GM04504 (cell line): ENCODE results near the gene ARV1.

Experiments
- DNase-seq: peaks from one replicate; pipeline ENCODE4 v3.0.0-alpha.2; 2012; ENCODE audit warnings: low read depth

ARV1 gene

DNA sequence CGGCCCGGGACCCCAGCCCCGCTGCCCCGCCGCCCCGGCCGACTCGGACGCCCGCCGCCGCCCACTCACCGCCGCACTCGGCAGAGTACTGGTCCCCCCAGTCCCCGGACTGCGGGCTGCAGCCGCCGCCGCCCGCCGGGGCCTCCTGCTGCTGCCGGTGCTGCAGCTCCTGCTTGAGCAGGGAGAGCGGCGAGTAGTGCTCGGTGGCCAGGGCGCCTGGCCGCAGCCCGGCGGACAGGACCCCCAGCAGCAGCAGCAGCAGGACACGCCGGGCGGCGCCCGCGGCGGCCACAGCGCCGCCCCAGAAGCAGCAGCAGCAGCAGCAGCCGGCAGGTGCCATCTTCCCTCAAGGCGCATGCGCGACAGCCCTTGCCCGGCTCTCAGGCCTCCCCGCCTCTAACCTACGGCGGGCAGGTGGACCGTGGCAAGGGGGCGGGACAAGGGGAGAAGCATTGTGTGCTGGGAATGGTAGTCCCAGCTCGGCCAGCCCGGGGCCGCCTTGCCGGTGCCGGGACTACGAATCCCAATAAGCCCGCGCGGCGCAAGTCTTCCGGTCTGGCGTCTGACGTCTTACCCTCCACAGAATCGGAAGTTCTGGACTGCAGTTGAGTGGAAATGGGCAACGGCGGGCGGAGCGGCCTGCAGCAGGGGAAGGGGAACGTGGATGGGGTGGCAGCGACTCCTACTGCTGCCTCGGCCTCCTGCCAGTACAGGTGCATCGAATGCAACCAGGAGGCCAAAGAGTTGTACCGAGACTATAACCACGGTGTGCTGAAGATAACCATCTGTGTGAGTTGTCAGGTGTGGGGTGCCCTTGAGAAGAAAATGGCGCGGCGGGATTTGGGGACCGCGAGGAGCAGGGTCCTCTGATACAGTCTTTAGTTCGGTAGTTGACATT is at the start of gene ARV1, which contains the start of gene TTC13:
Gene ARV1 (plus strand): TSS at position 604 of the 898 bp plus-strand sequence. CDS start 12 bp downstream, at position 616.
Gene TTC13 (minus strand): TSS at position 371 of the 898 bp plus-strand sequence. CDS start 31 bp downstream, at position 340.
- peak; percentile 95 for DNase-seq

DNA sequence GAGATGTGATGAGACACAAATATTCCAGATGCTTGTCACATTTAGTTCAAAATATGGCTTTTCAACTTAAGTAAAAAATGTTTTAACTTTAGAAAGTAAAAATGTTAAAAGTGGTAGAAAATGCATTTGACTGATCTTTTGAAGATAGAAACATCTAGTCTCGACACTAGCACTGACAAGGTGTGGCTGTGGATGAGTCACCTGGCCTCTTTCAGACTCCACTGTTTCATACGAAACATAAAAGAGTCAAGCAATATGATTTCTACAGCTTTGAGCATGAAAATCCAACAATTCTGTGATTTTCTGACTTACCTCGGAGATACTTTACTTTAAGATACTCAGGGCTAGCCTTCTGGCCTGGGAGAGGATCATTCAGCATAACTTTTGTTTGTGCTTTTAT is 47.9 kb upstream of the ARV1 start:
- DNase-seq, result no peak

- DNase-seq, result no peak
These were observed 43.0 kb upstream of the ARV1 start for GRCh38 chr1:230935852-230936251.

DNA sequence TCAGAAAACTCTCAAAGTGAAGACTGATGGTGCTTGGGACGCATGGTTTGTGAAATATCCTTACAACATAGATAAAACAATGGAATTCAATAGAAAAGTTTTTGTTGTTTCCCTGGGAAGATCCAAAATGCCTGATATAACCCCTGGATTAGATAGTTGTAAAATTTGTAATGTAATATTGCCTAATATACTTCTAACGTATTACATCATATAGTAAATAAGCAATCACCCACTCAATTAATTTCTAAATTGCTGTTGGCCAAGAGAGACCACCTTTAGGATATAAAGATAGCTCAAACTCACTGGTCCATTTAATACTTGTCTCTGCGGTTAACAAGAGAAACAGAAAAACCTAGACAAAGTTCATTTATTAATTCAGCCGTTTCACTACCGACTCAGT is 42.4 kb upstream of the ARV1 start:
- DNase-seq, result no peak

DNA sequence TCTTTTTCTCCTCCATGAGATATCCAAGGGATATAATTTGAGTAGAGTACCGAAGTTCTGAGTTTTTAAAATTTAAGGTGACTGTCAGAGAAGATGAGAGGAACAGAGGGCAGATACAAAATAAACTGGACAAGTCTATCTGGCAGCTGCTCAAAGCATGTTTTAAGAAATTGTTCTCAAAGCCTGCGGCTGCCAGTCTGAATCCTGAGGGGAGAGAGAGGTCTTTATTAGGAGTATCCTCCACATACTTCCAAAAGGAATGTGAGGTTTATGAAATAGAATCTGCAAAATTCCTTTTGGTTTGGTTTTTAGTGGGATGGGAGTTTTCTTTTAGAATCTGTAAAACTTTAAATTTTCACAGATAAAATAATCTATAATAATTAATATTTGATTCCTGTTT is 41.5 kb upstream of the ARV1 start:
- no peak for DNase-seq

GRCh38 chr1:230938924-230939368 is 39.9 kb upstream of the ARV1 start:
- no peak for DNase-seq

GRCh38 chr1:230939806-230940489 is 38.9 kb upstream of the ARV1 start:
- DNase-seq, result no peak

DNA sequence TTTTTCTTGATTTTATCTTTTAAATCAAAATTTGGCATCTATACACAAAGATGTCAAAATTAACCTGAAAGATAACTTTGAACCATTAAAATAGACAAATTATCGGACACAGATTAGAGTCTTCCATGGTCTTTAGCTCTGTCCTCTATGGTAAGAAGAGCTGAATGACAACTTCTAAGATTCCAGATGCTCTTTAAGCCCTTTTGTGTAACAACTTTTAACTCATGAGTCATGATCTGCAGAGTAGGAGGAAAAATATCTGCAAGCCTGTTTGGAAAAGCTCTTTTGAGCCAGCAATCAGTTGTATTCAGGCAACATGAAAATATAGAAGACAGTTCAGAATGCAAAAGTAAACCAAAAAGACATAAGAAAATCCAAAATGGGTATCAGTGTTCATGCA is 38.0 kb upstream of the ARV1 start:
- no peak for DNase-seq

DNA sequence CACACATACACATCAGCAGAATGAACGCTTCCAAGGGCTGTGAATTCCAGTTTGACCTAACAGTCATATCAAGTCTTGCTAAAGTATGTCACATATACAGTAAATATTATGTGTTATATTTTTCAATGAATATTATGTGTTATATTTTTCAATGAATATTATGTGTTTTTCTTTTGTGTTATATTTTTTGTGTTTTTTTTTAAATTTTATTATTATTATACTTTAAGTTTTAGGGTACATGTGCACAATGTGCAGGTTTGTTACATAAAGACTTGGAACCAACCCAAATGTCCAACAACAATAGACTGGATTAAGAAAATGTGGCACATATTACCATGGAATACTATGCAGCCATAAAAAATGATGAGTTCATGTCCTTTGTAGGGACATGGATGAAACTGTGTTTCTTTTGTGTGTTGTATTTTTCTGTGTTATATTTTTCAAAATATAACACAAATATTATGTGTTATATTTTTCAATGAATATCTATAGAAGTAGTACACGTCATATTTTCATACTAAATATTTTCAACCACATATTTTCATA is 35.8 kb upstream of the ARV1 start:
- no peak for DNase-seq

GRCh38 chr1:230948301-230948700 is 30.6 kb upstream of the ARV1 start:
- DNase-seq, result no peak

DNA sequence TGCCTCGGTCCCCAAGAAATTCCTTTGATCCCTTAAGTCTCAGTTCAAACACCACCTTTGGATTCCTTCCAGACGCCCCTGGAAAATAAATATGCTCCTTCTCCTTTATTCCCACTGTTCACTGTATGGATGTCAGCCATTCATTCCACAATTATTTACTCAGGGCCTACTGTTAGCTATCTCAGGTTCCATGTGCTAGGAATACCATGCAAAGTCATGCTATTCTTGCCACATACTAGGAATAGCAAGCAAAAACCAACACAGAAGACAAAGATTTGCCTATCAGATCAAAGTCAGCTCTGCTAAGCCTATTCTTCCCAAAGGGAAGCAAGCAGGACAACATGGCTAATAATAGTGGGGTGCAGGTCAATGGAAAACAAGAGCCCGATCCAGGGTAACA is 30.0 kb upstream of the ARV1 start:
- DNase-seq, result no peak

GRCh38 chr1:230950404-230950803 is 28.5 kb upstream of the ARV1 start:
- DNase-seq, result no peak

DNA sequence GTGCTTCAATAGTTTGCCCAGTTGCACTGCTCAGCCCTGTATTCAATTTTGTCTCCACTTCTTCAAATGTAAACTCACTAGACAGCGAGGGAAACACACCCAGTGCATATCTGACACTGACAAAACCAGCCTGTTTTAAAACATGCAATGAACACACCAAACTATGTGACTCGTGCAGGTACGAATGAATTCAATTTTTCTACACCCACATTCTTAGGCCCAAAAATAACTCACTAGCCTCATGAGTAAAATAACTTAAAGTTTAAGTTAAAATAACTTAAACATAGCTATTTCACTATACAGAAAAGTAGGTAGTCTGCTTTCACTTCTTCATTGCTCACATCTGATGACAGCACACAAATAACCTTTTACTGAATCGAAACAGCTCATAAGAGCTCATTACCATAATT is 21.3 kb upstream of the ARV1 start:
- DNase-seq, result no peak

DNA sequence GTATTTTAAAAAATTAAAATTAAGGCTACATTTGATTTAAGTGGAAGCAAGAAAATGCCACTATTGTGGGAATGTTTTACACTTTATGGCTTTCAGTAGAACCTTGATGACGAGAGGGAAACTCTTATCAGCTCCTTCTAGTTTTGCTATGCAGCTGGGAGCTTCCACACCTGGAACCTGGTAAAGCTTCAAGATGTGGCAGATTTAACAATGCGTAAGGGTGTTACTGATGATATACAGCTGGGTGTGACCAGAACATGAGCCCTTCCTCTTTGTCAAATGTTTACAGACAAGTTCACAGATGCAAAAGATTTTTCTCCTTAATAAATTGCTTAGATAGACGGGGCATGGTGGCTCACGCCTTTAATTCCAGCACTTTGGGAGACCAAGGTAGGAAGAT is 20.5 kb upstream of the ARV1 start:
- no peak for DNase-seq

DNA sequence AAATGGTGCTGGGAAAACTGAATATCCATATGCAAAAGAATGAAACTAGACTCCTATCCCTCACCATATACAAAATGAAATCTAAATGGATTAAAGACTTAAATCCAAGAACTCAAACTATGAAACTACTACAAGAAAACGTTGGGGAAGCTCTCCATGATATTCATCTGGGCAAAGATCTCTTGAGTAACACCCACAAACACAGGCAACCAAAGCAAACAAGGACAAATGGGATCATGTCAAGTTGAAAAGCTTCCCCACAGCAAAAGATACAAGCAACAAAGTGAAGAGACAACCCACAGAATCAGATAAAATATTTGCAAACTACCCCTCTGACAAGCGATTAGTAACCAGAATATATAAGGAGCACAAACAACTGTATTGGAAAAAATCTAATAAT is 14.0 kb upstream of the ARV1 start:
- DNase-seq, result no peak

DNA sequence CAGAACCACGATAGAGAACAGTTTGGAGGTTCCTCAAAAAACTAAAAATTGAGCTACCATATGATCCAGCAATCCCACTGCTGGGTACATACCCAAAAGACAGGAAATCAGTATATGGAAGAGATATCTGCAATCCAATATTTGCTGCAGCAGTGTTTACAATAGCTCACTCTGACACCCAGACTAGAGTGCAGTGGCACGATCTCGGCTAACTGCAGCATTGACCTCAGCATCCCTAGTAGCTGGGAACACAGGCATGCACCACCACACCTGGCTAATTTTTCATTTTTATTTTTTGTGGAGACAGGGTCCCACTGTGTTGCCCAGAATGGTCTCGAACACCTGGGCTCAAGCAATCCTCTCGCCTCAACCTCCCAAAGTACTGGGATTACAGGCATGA is 13.4 kb upstream of the ARV1 start:
- no peak for DNase-seq

DNA sequence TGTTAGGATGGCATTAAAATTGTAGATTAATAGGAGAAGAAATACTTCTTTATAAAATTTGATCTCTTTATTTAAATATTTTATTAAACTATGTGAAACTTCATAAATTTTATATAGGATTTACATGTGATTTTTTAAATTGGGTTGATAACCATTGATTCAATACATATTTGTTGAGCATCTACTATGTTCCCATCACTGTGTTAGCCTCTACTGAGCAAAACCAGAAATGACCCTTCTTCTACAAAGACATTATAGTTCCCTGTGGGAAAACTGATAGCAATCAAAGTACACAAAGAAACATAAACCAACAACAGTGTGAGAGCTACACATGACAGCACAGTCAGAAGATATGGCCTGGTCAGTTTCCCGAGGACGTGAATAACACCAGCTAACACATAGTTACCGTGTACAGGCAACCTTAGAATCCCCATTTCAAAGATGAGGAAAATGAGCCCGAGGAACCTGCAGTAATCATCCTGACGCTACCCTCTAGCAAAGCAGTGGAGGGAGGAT is 12.5 kb upstream of the ARV1 start:
- DNase-seq, result no peak

DNA sequence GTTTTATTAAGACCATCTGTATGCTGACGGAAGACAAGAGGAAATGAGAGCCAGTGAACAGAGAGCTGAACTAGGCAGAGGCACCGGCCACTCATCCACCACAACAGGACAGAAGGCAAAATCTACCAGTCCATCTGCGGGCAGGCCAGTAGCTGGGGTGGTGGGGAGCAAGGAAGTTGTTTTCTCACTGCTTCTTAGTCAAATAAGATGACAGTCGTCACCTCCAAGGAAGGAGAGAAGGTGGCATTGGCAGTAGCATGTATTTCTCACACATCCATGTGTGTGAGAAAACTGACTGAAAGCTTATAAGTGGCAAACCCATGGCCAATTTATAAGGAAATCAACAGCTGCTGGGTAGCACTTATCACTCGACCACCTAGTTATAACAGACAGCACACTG is 8.5 kb upstream of the ARV1 start:
- DNase-seq, result no peak

DNA sequence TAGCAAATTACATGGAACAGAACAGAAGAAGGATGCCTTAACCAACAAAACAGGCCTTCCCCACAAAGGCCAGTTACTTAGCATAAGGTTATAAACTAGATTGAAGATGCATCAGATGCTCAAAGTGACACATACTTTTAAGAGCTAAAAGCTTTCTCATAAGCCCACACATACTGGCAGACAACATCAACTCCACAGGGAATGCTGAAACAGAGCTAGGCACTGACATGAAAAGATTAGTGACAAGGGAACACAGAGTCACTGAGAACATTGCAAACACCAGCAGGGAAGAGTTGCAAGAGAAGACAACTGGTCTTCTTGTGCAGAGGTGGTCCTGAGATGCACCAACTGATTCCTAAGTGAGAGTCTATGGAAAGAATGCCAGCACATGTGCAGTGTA is 7.1 kb upstream of the ARV1 start:
- no peak for DNase-seq

DNA sequence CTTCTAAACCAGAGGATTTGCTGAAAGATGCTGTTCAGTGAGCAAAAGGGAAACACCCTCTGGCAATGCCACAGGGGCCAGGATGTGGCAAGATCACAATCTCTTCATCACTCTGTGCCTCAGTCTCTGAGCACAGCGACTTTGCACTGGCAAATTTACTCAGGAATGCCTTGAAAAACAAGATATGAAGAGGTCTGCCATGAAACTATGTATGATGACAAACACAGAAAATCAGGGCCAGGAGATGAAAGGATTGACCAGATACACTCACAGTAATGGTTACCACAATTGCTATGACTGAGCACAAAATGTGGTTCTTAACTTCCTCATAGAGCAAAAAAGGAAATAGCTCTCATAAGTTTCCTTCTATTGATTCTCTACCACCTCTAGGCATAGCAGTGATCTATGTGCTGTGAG is 6.0 kb upstream of the ARV1 start:
- DNase-seq, result no peak

DNA sequence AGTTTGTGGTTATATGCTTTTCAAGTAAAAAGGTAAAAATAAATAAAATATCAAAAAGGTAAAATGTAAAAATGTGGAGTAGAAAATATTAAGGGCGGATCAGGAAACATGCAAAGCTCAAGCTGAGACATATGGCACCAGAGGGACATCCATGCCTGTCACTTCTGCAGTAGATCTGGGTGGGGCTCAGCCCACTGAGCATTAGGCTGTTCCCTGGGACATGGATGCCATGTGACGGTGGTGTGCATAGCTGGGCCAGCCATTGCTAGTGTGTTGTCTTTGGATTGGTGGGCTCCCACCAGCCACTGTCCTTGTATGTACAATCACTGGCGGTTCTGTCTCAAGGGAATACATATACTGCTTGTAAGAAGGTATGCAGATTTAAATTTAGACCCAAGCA is 3.3 kb upstream of the ARV1 start:
- DNase-seq, result no peak

DNA sequence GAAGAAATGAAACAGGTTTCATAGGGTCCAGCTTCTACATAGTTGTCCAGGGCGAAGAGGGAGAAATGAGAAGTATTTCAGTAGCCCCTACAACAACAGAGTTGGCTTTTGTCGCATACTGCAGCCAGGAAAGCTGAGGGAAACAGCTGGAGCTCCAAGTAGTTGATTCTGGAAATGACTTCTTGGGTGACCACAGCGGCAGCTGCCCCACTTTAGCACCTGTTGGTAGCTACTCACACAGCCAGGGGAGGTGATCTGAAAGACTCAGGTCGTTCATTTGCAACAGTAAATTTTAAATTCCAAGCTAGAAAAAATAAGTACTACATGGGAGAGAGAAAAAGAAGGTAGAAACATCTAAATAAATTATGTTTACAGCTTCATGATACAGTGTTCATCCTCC is 2.5 kb upstream of the ARV1 start:
- no peak for DNase-seq
